NT2/D1 (cell line): Measurements from ENCODE around the gene RNF40.

ENCODE experiments used
- SUZ12 ChIP-seq: IDR thresholded peaks from 2 replicates; pipeline ENCODE4 v1.6.1; 2011; ENCODE audit not compliant: insufficient read length, insufficient read depth; ENCODE audit errors: extremely low read depth
- YY1 ChIP-seq: IDR thresholded peaks from 2 replicates; pipeline ENCODE4 v1.6.1; 2011; ENCODE audit not compliant: insufficient read length, insufficient read depth
- ZNF274 ChIP-seq: IDR thresholded peaks from 2 replicates; pipeline ENCODE4 v1.6.1; 2011; ENCODE audit warnings: mild to moderate bottlenecking, low read depth, low read length

- TF ChIP-seq YY1 (no peak), SUZ12 (no peak), ZNF274 (no peak)
Observed at GRCh38 chr16:30757316-30757715, 4.8 kb upstream of the RNF40 start.
